NCI-H2081 treated with DMSO at 0.1 percent for 48 hours (cell line): ENCODE data around the gene LRFN4.

Experiments used
- DNase-seq: peaks from one replicate; lab custom pipeline; 2025; lab: John Stamatoyannopoulos, UW

Gene LRFN4

DNA sequence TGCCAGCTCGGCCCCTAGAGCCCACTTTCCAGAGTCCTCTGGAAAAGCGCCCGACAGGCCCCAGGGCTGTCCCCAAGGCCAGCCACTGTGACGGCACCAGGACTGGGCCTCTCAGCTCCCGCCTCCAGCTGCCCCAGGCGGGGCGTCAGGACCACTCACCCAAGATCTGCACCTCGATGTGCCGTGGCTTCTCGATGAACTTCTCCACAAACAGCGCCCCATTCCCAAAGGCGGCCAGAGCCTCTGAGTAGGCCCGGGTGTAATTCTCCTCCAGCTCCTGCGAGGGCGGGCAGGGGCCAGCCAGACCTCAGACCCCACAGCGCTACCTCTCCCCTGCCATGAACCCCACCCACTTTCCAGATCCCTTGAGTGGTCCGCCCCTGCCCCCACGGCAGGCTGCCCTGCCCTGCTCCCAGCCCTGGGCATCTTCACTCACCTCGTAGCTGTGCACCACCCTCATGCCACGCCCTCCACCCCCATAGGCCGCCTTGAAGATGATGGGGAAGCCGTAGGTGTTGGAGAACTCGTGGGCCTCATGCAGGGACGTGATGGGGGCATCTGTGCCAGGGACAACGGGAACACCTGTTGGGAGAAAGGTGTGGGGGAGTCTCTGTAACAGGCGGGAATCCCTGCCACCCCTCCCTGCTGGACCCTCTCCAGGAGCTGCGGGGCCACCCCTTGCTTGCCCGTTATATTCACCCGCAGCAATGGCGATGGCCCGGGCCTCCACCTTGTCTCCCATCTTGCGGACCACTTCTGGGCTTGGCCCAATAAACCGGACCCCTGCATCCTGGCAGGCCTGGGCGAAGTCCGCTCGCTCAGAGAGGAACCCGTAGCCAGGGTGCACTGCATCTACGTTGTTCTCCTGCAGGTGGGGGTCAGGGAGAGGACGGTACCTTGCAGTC is 14.0 kb downstream of the LRFN4 start:
- no peak for DNase-seq

- DNase-seq, result no peak
Observed at GRCh38 chr11:66871521-66871901, 14.6 kb downstream of the LRFN4 start.

GRCh38 chr11:66874232-66874631 is 17.4 kb downstream of the LRFN4 start:
- DNase-seq, result no peak

- DNase-seq, result no peak
Observed at GRCh38 chr11:66875378-66875777, 18.5 kb downstream of the LRFN4 start.

DNA sequence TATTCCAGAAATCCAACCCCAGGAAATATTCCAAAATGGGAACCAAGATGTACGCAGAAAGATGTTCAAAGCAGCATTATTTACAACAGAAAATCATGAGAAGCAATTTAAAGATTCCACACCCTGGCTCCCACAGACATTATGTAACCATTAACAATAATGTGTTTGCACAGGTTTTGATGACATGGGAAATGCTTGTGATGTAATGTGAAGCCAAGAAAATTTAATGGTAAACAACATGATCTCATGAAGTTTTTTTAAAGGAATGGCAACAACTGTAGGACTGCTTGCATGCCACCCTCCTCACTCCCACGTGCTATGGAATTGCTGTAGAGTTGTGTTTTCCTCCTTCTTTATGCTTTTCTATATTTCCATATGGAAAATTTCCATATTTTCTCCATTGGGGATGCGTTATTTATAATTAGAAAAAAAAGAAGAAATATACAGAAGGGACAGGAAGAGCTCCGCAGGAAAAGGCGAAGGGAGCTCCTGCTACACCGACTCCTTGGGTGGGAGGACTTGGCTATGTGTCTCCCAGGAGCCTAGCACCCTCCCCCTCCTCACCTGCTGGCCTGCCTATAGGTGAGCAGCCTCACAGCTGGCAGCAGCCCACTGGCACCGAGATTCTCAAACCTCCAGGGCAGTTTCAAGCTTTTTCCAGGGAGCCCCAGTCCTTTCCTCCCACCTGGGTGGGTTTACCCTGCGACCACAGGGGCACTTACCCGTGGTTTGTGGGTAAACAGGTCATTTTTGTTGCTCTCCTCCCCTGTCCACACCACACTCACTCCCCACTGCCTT is 20.9 kb downstream of the LRFN4 start:
- DNase-seq, result no peak

DNA sequence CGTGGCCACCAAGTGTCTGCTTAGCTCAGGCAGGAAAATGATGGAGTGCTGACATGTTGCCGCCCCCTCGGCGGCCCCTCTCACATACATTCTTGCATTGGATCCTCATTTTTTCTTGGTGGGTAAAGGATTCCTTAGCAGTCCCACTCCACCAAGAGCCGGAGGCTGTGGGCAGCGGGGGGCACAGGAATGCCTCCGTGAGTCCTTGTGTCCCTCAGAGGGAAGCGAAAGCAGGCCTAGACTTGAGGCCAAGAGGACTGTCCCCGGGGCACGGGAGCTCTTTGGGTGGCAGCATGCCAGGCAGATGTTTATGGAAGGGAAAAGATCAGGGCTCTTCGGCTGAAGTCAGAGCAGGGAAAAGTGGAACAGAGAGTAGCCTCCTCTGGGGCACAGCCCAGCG is 21.6 kb downstream of the LRFN4 start:
- no peak for DNase-seq

DNA sequence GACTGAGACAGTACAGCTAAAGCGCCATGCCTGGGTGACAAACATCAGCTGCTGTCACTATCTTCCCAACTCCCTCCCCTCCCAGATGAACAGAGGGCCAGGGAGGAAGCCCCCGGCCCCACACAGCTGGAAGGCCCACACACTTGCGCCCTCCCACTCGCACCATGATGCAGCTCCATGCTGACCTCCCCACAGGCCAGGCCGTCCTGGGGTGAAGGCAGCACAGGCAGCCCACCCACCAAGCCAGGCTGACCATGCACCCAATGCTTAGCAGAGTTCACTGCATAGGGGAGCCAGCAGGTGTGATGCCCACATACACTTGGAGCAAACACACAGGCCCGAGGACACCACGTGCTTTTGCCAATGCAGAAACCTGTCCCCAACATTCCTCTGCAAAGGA is 22.1 kb downstream of the LRFN4 start:
- DNase-seq, result no peak

GRCh38 chr11:66879583-66879982 is 22.7 kb downstream of the LRFN4 start:
- DNase-seq, result no peak

- no peak for DNase-seq
Observed at GRCh38 chr11:66879999-66880398, 23.1 kb downstream of the LRFN4 start.

GRCh38 chr11:66880496-66881450 is 23.9 kb downstream of the LRFN4 start:
- peak; percentile 70 for DNase-seq

DNA sequence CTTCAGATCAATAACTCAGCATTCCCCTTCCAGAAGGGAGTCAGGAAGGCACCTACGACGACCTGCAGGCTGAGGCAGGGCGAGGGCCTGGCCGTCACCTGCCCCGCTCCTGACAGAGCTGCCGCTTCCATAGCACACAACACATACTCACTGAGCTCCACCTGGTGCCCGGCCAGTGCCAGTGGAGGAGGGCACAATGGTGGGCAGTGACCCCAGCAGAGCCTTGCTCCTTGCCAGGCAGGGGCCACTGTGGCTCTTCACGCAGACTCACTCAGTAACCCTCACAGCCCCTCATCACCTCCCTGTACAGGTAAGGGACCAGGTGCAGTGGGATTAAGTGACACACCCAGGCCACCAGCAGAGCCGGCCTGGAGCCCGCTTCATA is 24.6 kb downstream of the LRFN4 start:
- no peak for DNase-seq

- DNase-seq, result no peak
Observed at GRCh38 chr11:66881927-66882452, 25.1 kb downstream of the LRFN4 start.

GRCh38 chr11:66882561-66883015 is 25.7 kb downstream of the LRFN4 start:
- DNase-seq, result peak; percentile 72

DNA sequence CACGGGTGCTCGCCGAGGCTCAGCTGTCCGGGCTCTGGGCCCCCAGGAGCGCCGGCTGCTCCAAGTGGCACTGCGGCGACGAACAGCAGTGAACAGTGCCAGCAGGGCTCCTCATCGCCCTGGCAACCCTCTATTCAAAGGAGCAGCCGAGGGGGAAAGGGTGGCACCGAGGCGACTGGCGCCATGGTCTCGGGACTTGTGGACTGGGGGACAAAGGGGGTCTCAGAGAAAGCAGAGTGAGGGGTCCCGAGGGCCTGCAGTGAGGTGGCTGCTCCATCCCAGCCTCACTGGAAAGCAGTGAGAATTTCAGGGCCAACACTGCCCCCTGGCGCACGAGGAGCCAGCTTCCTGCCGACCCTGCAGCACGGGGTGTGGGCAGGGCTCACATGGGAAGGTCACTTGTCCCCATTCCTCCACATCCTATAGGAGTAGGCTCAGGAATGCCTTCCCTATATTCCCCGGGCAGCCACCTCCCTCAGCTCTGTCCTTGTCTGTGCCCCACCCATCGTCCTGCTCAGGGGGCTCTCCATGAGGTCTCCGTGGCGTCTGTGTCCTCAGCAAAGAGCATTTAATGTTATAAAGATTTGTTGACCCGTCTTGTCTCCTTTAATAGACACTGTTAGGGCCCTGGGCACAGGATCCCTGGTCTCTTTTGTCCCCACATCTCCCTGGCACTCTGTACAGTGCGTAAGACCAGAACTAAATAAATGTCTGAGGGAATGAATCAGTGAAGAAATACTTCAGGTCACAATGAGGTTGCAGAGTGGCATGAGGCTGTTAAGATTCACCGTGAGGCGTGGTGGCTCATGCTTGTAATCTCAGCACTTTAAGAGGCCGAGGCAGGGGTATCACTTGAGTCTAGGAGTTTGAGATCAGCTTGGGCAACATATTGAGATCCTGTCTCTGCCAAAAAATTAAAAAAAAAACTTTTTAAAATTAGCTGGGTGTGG is 26.4 kb downstream of the LRFN4 start:
- DNase-seq, result no peak

GRCh38 chr11:66884443-66884842 is 27.6 kb downstream of the LRFN4 start:
- no peak for DNase-seq

DNA sequence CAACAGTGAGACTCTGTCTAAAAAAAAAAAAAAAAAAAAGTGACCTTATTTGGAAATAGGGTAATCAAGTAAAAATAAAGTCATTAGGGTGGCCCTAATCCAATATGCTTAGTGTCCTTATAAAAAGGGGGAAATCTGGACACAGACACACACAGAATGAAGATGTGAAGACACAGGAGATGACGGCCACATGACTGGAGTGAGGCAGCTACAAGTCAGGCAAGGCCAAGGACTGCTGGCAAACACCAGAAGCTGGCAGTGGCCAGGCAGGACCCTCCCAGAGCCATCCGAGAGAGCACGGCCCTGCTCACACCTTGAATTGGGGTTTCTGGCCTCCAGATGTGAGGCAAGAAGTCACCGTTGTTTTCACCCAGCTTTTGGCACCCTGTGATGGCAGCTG is 28.6 kb downstream of the LRFN4 start:
- DNase-seq, result no peak

GRCh38 chr11:66885950-66886440 is 29.1 kb downstream of the LRFN4 start:
- no peak for DNase-seq

DNA sequence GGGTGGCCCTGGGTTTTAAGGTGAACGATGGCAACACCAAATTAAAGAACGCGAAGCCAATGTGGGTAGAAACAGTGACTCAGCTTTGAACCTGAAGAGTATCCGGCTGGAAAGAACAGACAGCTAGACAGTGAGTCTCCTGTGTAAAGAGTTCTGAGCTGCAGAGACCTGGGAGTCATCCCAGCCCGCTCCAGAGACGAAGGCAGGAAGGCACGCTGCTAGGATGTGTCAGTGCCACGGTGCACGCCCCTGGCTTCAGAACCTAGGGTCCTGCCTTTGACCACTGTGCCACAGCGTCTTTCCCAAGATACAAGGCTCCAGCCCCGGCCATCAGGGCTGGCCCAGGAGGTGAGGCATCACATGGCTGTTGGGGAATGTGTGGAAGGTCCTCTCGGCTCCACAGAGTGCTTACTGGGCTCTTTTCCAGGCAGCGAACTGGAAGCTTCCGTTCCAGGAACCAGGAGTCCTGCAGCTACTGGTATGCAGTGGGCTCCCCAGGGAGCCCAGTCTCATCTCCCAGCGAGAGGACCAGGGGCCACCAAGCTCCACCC is 29.9 kb downstream of the LRFN4 start:
- no peak for DNase-seq

DNA sequence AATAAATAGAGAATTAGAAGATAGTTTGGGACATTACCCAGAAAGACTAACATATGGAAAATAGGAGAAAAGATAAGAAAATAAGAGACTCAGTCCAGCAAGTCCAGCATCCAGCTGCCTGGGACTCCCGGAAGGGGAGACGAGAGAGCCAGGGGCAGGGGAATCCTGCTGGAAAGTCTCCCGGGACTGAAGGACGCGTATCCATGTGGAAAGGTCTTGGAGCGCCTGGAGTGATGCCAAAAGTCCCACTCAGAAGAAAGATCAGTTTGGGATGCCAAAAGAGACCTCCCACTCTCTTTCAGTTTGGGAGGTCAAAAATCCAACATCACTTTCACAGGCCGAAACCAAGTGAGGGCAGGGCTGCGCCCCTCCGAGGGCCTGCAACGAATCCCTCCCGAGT is 30.7 kb downstream of the LRFN4 start:
- no peak for DNase-seq

- DNase-seq, result no peak
Observed at GRCh38 chr11:66888282-66888681, 31.4 kb downstream of the LRFN4 start.
